K562 (cell line): ENCODE data around the gene NRXN2. TPM values are rescaled to one million over a fixed set of nuclear protein-coding genes. Genes with fewer than 3 reads are reported as not detected.

Experiments used
- BACH1 ChIP-seq: fragments of 200-800 bp; sonication (Bioruptor generic); IDR thresholded peaks from 2 replicates; pipeline ENCODE4 v1.6.1; 2016; ENCODE audit warnings: missing genetic modification characterization, missing compliant biosample characterization
- C11orf30 ChIP-seq: fragments of 450-650 bp; IDR thresholded peaks from 2 replicates; pipeline ENCODE4 v1.6.1; 2016; ENCODE audit warnings: low read depth, mild to moderate bottlenecking
- ESRRA ChIP-seq: fragments of 450-650 bp; IDR thresholded peaks from 2 replicates; pipeline ENCODE4 v1.6.1; 2014; ENCODE audit warnings: low read depth, mild to moderate bottlenecking, moderate library complexity, borderline replicate concordance
- FOXA3 ChIP-seq, 2 experiments: fragments of 450-650 bp in 1 of 2; sonication (generic) in 1 of 2; formaldehyde crosslinking; IDR thresholded peaks in 1 of 2; conservative IDR thresholded peaks in 1 of 2; 2 replicates each; pipeline versions ENCODE4 v1.4.0 to v1.8.0; 2020 to 2022; ENCODE audit warnings: mild to moderate bottlenecking in 2 of 2, missing genetic modification reagents in 1 of 2
- FOXK1 ChIP-seq: sonication (generic); formaldehyde crosslinking; IDR thresholded peaks from 2 replicates; pipeline ENCODE4 v1.8.0; 2022; ENCODE audit warnings: missing genetic modification reagents, mild to moderate bottlenecking, borderline replicate concordance
- KDM2B ChIP-seq: fragments of 250-450 bp; sonication (Bioruptor Pico); IDR thresholded peaks from 2 replicates; pipeline ENCODE4 v1.8.0; 2021; ENCODE audit warnings: mild to moderate bottlenecking, moderate library complexity
- KLF16 ChIP-seq: IDR thresholded peaks from 2 replicates; pipeline ENCODE4 v1.6.1; 2016; ENCODE audit warnings: antibody characterized with exemption
- NFRKB ChIP-seq: fragments of 450-650 bp; IDR thresholded peaks from 2 replicates; pipeline ENCODE4 v1.6.1; 2016; ENCODE audit warnings: low read depth
- NFXL1 ChIP-seq: fragments of 450-650 bp; formaldehyde crosslinking; IDR thresholded peaks from 2 replicates; pipeline ENCODE4 v1.4.0; 2021; ENCODE audit warnings: mild to moderate bottlenecking
- PKNOX1 ChIP-seq: fragments of 450-650 bp; IDR thresholded peaks from 2 replicates; pipeline ENCODE4 v1.6.1; 2016
- SMAD1 ChIP-seq: fragments of 150-350 bp; IDR thresholded peaks from 2 replicates; pipeline ENCODE4 v1.6.1; 2014; ENCODE audit warnings: low read length, low read depth; ENCODE audit not compliant: partially characterized antibody
- THRA ChIP-seq: fragments of 450-650 bp; IDR thresholded peaks from 2 replicates; pipeline ENCODE4 v1.6.1; 2017; ENCODE audit warnings: mild to moderate bottlenecking, moderate library complexity
- ZBTB40 ChIP-seq, 2 experiments: fragments of 450-650 bp in 1 of 2; sonication (generic) in 1 of 2; formaldehyde crosslinking in 1 of 2; IDR thresholded peaks; 2 replicates each; pipeline versions ENCODE4 v1.7.1 to v1.9.0; 2016 to 2022; ENCODE audit warnings: inconsistent platforms in 1 of 2, mild to moderate bottlenecking in 1 of 2, missing genetic modification reagents in 1 of 2
- ZFP1 ChIP-seq: fragments of 450-650 bp; formaldehyde crosslinking; IDR thresholded peaks from 2 replicates; pipeline ENCODE4 v1.4.0; 2020; ENCODE audit warnings: mild to moderate bottlenecking, mixed read lengths
- ZKSCAN8 ChIP-seq: fragments of 200-800 bp; sonication (Bioruptor generic); IDR thresholded peaks from 2 replicates; pipeline ENCODE4 v1.6.1; 2016; ENCODE audit warnings: missing genetic modification characterization, missing compliant biosample characterization
- ZSCAN29 ChIP-seq: fragments of 450-650 bp; IDR thresholded peaks from 2 replicates; pipeline ENCODE4 v1.6.1; 2017
- polyA plus RNA-seq, 8 experiments: library from polyadenylated mRNA; depleted of rRNA in 4 of 8; stranded (reverse) in 5 of 8; unstranded in 3 of 8; fragments of >200 nt; fragmentation: Nextera tagmentation in 2 of 8; fragmentation: Illumina TruSeq in 1 of 8; extraction: Ambion mirVana in 2 of 8; extraction: Trizol in 1 of 8; gene quantifications; 2 replicates each; pipeline versions ENCODE4 v1.2.1 to v1.2.3, GENCODE V29; 2011 to 2014; ENCODE audit warnings: inconsistent platforms in 1 of 8, missing spikeins in 1 of 8
- total RNA-seq, 7 experiments: library from RNA; depleted of rRNA in 6 of 7; stranded (reverse); fragments of >200 nt in 6 of 7; fragmentation: Illumina TruSeq in 2 of 7; extraction: Trizol in 2 of 7; gene quantifications; 2 replicates each; pipeline versions ENCODE4 v1.2.1 to v1.2.3, GENCODE V29; 2011 to 2021; ENCODE audit warnings: low replicate concordance in 1 of 7

The NRXN2 gene
- total and polyA plus RNA-seq, 9 of the 15 experiments (the other 6 are each of a cell fraction or from before 2014, with no cell fraction given), result 0.07 to 0.47 (median 0.15) TPM; not detected in 4

DNA sequence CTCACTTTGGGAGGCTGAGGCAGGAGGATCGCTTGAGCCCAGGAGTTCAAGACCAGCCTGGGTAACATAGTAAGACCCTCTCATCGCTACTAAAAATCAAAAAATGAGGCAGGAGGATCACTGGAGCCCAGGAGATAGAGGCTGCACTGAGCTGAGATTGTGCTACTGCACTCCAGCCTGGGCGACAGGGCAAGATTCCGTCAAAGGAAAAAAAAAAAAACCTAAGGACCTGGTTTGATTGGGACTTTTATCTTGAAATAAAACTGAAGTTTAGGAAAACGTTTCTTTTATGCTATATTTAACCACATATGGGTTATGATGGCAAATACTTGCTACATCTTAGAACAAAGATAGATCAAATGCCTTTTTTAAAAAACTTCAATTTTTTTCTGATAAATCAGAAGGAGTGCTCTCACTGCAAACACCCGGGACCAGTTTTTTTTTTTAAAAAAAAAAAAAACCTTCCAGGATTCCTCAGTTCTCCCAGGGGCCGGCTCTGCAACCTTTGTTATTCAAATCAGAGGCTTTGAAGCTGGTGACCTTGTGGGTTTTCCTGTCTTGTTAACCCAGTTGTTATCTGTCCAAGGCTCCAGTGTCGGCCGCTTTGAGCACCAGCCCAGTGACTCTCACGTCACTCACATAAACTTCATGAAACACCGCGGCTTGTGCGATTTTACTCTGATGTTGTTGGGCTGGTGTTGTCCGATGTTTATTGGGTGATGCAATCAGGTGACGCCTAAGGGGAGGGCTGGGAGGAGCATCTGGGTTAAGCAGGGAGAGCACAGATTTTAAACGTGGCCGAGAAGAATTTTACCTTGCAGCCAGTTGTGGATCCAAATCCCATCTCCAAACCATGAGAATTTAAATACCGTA, 156.7 kb downstream of the NRXN2 start (continued):
- TF ChIP-seq FOXK1 (no peak), ZBTB40 (IDR thresholded peaks at IDR 0.05) (0 out of 2 replicates have a peak, but pooled peaks have one; percentile 4), ZBTB40 (CRISPR knock-in tag; IDR thresholded peaks at IDR 0.05) (no peak), BACH1 (tag) (no peak), NFXL1 (CRISPR knock-in tag) (no peak), KLF16 (no peak), KDM2B (no peak), NFRKB (no peak), SMAD1 (no peak), ESRRA (peak; percentile 83), ZSCAN29 (no peak), ZFP1 (CRISPR knock-in tag) (no peak), C11orf30 (no peak), PKNOX1 (peak; percentile 96), FOXA3 (CRISPR knock-in tag; conservative IDR thresholded peaks at IDR 0.05 in 1 of 2, IDR thresholded peaks at IDR 0.05 in 1 of 2) (no peak), ZKSCAN8 (CRISPR knock-in tag) (no peak), THRA (no peak)
